ENCODE measurements around the gene RHCG.
"Not testable (repeated sequence)": the region's sequence is repeated elsewhere in the genome, so short reads cannot be mapped to it uniquely, and the experiment has no call there.

The RHCG gene

DNA sequence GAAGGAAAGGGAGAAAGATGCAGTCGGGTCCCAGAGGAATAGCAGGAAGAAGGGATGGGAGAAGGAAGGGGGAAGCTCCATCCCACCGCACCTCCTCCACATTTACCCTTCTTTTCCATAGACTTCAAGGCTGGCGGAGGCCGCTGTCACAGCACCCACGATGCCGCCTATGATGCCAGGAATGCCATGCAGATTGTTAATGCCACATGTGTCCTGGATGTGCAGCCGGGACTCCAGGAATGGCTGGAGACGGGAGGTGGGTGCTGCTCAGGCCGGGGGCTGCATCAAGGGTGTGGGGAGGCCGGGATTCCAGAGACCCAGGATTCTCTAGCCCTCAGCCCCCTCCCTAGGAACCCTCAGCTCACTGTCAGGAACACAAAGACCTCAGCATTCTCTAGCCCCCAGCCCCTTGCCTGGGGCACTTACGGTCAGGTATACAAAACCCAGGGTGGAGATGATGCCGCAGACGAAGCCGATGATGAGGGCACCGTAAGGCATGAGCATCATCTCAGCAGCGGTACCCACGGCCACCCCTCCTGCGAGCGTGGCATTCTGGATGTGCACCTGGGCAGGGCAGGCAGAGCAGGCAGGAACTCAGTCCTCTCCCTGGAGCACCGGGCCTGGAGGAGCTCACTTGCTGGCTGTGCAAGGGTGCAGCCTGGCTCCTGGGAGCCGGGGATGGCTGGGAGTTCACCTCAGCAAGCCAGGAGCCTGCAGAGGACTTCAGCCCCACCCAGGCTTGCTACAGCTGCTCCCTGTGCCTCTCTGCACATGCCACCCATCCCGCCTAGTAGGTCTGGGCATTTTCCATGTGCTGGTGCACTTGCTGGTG is 18.8 kb downstream of the RHCG start:
- H3K36me3 Mint-ChIP-seq: no peaks in the 10 kb centered on the region
- DNase-seq (ENCODE audit: low spot score in 2 of 2) (no peak), ATAC-seq (ENCODE audit: low read depth) (no peak)
- H3K4me1 Mint-ChIP-seq: peaks cover 3% of the 10 kb centered on the region
- H3K4me3 Mint-ChIP-seq: no peak overlapping the region
- H3K9me3 Mint-ChIP-seq: peaks cover 3% of the 10 kb centered on the region
- no peak overlapping the region for H3K27ac Mint-ChIP-seq
- peaks cover 24% of the 10 kb centered on the region for H3K27me3 Mint-ChIP-seq

DNA sequence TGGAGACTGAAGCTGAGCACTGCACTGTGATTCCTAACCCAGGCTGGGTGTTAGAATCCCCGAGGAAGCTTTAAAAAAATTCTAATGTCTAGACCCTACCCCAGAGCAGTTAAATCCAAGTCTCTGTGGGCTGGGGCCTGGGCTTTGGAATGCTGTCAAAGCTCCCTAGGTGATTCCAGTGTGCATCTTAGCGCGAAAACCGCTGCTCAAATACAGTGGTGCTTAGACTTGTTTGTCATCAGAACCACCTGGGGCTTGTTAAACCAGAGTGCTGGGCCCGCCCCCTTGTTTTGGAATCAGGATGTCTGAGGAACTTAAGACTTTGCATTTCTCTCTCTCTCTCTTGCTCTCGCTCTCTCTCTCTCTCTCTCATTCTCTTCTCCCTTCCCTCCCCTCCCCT is 20.7 kb downstream of the RHCG start:
- no peaks in the 10 kb centered on the region for H3K36me3 Mint-ChIP-seq
- H3K4me3 Mint-ChIP-seq: no peak overlapping the region
- DNase-seq (ENCODE audit: low spot score in 2 of 2) (no peak), ATAC-seq (ENCODE audit: low read depth) (no peak)
- peaks cover 3% of the 10 kb centered on the region for H3K9me3 Mint-ChIP-seq
- H3K4me1 Mint-ChIP-seq: peaks cover 3% of the 10 kb centered on the region
- peaks cover 17% of the 10 kb centered on the region for H3K27me3 Mint-ChIP-seq
- H3K27ac Mint-ChIP-seq: no peak overlapping the region

DNA sequence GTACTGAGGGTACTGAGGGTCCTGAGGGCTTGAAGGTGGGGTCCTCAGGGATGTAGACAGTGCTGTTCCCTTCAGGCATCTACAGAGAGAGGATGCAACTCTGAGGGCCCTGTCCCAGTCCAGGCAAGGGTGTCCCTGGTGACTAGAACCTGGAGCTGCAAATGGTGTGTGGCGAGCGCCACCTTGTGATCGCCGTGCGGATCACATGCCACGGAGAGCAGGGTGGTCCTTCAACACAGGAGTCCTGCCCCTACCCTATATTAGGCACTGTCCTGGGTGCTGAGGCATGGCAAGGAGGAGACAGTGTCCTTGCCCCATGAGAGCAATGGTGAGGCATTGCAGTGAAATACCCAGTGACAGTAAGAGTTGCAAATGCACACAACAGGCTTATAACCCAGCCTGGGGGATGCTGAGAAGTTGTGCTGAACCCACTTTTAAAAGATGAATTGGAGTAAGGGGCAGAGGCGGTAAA is 23.6 kb downstream of the RHCG start:
- H3K27ac Mint-ChIP-seq: no peak overlapping the region
- H3K4me1 Mint-ChIP-seq: peaks cover 3% of the 10 kb centered on the region
- no peaks in the 10 kb centered on the region for H3K36me3 Mint-ChIP-seq
- peaks cover 3% of the 10 kb centered on the region for H3K9me3 Mint-ChIP-seq
- ATAC-seq (ENCODE audit: low read depth) (peak; percentile 86), DNase-seq (ENCODE audit: low spot score in 2 of 2) (peak; percentile 65 to 76)
- peaks cover 8% of the 10 kb centered on the region for H3K27me3 Mint-ChIP-seq
- H3K4me3 Mint-ChIP-seq: no peak overlapping the region

DNA sequence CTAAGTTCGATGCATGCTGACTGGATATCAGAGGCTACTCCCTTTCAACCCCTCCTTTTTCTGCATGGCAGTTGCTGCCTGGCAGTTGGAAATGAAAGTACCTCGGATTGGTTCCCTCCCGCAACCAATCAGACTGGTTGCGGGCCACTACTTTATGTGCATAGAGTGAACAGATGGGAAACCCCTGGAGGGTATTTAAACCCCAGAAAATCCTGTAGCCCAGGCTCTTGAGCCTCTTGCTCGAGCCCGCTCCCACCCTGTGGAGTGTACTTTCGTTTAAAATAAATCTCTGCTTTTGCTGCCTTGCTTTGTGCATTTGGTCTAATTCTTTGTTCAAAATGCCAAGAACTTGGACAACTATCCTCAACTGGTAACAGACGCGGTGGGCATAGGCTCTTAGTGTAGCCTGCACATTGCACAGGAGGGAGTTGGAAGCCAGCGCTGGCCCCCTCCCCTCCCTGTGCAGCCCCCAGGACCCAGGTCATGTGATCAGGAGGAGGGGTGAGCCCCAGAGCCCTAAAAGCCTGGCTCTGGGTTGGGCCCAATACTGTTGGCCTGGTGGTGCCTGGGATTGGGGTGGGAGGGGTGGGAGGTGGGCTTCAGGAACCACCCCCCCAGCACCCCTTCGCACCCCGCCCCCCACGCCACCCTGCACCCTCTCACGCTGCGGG is 26.8 kb downstream of the RHCG start:
- DNase-seq (ENCODE audit: low spot score in 2 of 2): no peak
- Mint-ChIP-seq H3K27me3 (peaks cover 8% of the 10 kb centered on the region), H3K4me3 (no peak overlapping the region), H3K36me3 (no peaks in the 10 kb centered on the region), H3K9me3 (no peaks in the 10 kb centered on the region), H3K4me1 (no peaks in the 10 kb centered on the region), H3K27ac (no peak overlapping the region)
- ATAC-seq (ENCODE audit: low read depth): no peak

DNA sequence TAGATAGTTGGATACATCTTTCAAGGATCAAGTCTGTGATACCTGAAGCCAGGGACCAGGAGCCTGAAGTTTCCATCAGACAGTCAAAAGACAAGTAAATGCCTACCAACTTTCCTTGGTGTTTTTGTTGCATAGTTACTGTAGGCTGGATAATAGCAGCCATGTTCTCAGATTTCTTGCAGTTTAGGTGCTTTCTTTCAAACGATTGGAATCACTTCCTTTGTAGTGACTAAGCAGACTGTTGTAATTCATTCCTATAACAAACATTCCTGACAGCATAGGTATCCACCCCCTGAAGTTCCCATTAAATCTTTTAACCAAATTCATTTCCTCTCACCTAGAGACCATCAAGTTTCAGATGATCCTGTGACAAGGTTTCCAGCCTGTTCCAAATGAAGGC is 27.6 kb downstream of the RHCG start:
- H3K4me1 Mint-ChIP-seq; H3K27ac Mint-ChIP-seq; ATAC-seq (ENCODE audit: low read depth); H3K9me3 Mint-ChIP-seq; H3K36me3 Mint-ChIP-seq; H3K27me3 Mint-ChIP-seq; H3K4me3 Mint-ChIP-seq; DNase-seq (ENCODE audit: low spot score in 2 of 2): not testable (repeated sequence)

DNA sequence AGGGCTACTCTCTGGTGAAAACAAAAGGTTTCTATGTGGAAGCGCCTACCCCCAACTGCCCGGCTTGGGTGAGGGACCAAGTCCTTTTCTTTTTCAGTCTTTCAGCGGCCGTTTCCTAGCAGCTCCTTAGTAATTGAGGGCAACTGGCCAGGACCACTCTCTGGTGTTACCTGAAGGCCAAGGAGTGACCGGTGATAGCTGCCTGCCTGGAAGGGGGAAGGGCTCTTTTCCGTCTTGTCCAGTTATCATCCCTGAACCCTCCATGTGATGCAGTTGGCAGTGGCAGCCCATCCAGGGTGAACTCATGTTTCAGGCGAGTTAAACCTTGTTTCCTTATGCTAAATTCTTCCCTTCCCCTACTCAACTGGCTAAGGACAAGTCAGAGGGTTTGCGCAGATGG is 33.3 kb downstream of the RHCG start:
- Mint-ChIP-seq H3K27me3 (peaks cover 14% of the 10 kb centered on the region), H3K27ac (no peak overlapping the region), H3K4me1 (no peaks in the 10 kb centered on the region), H3K36me3 (no peaks in the 10 kb centered on the region), H3K4me3 (no peak overlapping the region), H3K9me3 (no peaks in the 10 kb centered on the region)
- DNase-seq (ENCODE audit: low spot score in 2 of 2) (no peak), ATAC-seq (ENCODE audit: low read depth) (no peak)

DNA sequence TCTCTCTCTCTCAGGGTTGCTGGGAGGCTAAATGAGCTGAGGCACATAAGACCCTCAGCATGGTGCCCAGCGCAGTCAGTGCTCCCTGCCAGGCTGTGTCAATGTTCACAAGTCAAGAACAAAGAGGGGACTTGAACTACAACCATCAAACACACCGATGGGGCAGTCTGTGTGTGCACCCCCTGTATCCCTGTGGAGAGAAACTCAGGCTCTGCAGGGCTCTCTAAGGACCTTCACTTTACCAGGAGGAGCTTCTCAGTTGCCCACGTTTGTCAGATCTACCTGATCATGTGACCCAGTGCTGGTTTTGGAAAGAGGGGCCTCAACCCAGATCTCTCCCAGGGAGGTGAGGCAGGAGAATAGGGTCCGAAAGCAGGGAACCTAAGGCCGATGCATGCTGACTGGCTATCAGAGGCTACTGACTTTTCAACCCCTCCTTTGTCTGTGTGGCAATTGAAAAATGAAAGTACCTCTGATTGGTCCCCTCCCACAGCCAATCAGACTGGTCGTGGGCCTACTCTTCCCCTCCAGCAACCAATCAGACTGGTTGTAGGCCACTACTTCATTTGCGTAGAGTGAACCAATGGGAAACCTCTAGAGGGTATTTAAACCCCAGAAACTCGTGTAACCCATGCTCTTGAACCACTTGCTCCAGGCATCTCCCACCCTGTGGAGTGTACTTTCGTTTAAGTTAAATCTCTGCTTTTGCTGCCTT is 34.0 kb downstream of the RHCG start:
- ATAC-seq (ENCODE audit: low read depth) (no peak), DNase-seq (ENCODE audit: low spot score in 2 of 2) (no peak)
- Mint-ChIP-seq H3K4me3 (no peak overlapping the region), H3K27ac (no peak overlapping the region), H3K9me3 (no peaks in the 10 kb centered on the region), H3K36me3 (no peaks in the 10 kb centered on the region), H3K4me1 (no peaks in the 10 kb centered on the region), H3K27me3 (peaks cover 14% of the 10 kb centered on the region)

DNA sequence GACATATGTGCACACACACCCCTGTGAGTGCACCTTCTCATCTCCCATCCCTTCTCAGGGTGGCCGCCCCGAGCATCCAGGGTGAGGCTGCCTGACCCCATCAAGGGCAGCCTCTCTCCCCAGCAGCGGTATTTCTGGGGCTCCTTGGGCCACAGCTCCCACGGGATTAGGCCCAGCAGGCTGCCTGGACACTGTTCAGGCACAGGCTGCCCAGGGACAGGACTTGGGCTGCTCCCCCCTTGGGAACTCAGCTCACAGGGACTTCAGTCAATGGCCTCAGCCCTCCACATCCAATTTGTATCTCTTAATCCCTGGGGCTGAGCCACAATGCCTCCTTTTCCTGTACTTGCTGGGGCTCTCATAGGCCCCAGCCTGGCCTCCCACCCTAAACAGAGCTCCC is 35.0 kb downstream of the RHCG start:
- H3K9me3 Mint-ChIP-seq: no peaks in the 10 kb centered on the region
- H3K4me1 Mint-ChIP-seq: no peaks in the 10 kb centered on the region
- no peak for ATAC-seq (ENCODE audit: low read depth)
- H3K27me3 Mint-ChIP-seq: peaks cover 14% of the 10 kb centered on the region
- H3K27ac Mint-ChIP-seq: no peak overlapping the region
- no peak for DNase-seq (ENCODE audit: low spot score in 2 of 2)
- H3K36me3 Mint-ChIP-seq: no peaks in the 10 kb centered on the region
- H3K4me3 Mint-ChIP-seq: no peak overlapping the region

DNA sequence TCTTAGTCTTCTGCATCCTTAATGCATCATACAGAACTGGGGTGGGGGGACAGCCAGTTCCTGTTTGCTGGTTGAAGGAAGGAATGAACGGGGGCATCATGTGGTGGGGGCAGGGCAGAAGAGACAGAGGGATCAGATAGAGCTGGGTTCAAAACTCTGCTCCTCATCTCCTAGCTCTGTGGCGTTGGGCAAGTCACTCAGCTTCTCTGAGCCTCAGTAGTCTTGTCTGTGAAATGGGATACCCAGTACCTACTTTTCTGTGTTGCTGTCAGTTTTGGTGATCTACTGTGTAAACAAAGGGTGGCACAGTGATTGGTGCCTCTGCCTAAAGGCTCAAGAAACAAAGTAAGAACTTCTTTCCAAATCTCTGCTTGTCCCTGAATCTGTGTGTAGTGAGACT is 36.3 kb downstream of the RHCG start:
- Mint-ChIP-seq H3K36me3 (no peaks in the 10 kb centered on the region), H3K9me3 (no peaks in the 10 kb centered on the region), H3K4me1 (no peaks in the 10 kb centered on the region), H3K27me3 (peaks cover 14% of the 10 kb centered on the region), H3K4me3 (no peak overlapping the region), H3K27ac (no peak overlapping the region)
- no peak for DNase-seq (ENCODE audit: low spot score in 2 of 2)
- ATAC-seq (ENCODE audit: low read depth): no peak

DNA sequence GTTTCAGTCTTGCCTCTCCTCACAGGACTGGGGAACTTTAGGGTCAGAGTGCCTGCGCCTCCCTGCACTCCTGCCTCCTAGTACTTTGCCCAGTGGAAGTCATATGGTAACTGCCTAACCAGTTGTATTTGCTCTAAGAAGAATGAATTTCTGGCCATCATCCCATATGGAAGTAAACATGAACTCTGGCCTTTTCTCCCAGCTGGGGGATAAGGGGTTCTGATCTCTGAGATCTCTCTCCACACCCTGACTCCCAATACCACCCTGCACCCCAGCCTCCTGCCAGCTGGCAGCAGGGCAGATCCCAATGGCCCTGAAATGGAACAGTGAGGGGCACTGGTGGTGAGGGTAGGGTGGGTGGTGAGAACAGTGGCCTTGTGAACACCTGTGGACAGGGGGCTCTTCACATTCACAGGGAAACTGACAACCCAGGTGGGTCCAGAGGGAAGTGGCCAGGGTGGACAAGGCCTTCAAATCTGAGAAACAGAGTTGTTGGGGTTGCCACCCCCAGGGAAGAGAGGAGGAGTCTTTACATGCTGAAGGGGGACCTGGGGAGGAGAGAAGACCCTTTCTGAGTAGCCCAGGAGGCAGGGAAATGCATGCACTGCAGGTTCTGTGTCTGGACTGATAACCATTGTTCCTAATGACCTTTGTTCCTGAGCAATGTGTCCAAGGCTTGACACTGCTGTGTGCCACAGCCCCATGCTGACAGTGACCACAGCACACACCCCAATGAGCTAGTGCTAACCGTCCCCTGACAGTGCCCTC is 36.9 kb downstream of the RHCG start:
- H3K9me3 Mint-ChIP-seq: no peaks in the 10 kb centered on the region
- H3K27me3 Mint-ChIP-seq: peaks cover 14% of the 10 kb centered on the region
- no peak for ATAC-seq (ENCODE audit: low read depth)
- no peak overlapping the region for H3K4me3 Mint-ChIP-seq
- no peaks in the 10 kb centered on the region for H3K36me3 Mint-ChIP-seq
- no peak for DNase-seq (ENCODE audit: low spot score in 2 of 2)
- H3K27ac Mint-ChIP-seq: no peak overlapping the region
- H3K4me1 Mint-ChIP-seq: no peaks in the 10 kb centered on the region

DNA sequence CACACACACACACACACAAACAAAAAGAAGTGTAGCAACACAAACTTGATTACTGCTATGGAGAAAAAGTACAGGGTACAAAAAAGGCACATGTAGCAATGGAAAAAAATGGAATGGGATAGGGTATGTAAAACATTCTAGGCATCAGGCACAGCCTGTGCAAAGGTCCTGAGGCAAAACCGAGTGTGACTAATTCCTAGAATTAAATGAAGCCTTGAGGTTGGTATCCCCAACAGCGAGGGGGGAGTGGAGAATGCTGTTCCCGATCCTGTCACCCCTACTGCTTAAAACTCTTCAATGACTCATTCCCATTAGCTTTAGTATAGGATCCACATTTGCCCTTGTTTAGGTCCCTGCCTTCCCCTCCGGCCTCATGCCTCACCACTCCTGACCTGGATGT is 37.9 kb downstream of the RHCG start:
- Mint-ChIP-seq H3K9me3 (no peaks in the 10 kb centered on the region), H3K4me3 (no peak overlapping the region), H3K27ac (no peak overlapping the region), H3K36me3 (no peaks in the 10 kb centered on the region), H3K27me3 (peaks cover 15% of the 10 kb centered on the region), H3K4me1 (no peaks in the 10 kb centered on the region)
- ATAC-seq (ENCODE audit: low read depth): no peak
- no peak for DNase-seq (ENCODE audit: low spot score in 2 of 2)

DNA sequence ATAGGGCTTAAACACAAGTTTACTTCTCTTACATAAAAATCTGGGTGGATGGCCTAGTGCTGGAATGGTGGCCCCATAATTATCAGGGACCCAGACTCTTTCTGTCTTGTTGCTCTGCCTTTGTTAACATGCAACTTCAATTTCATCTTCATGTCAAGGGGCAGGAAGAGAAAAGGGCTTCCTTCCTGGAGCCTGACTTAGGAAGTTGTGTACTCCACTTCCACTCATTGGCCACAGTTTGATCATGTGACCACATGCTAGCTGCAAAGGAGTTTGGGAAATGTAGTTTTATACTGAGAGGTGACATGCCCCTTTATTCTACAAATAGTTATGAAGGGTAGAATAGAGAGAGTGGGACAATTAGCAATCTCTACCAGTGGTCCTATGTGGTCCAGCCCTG is 39.3 kb downstream of the RHCG start:
- Mint-ChIP-seq H3K4me1 (no peaks in the 10 kb centered on the region), H3K36me3 (no peaks in the 10 kb centered on the region), H3K27ac (no peak overlapping the region), H3K9me3 (no peaks in the 10 kb centered on the region), H3K4me3 (no peak overlapping the region), H3K27me3 (peaks cover 10% of the 10 kb centered on the region)
- DNase-seq (ENCODE audit: low spot score in 2 of 2): no peak
- ATAC-seq (ENCODE audit: low read depth): no peak

DNA sequence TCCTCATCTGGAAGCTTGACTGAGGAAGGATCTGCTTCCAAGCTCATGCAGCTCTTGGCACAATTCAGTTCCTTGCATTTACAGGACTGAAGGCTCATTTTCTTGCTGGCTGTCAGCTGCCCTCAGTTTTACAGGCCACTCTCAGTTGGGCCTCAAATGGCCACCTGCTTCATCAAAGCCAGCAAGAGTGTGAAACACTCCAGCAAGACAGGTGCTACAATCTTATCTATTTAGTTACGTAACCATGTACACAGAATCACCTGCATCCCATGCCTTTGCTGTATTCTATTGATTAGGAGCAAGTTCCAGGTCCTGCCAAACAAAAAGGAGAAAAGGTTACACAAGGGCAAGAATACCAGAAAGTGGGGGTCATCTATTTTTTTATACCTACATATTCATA is 40.8 kb downstream of the RHCG start:
- no peaks in the 10 kb centered on the region for H3K9me3 Mint-ChIP-seq
- H3K27me3 Mint-ChIP-seq: peaks cover 9% of the 10 kb centered on the region
- no peak overlapping the region for H3K27ac Mint-ChIP-seq
- peaks cover 2% of the 10 kb centered on the region for H3K4me1 Mint-ChIP-seq
- no peaks in the 10 kb centered on the region for H3K36me3 Mint-ChIP-seq
- H3K4me3 Mint-ChIP-seq: no peak overlapping the region
- ATAC-seq (ENCODE audit: low read depth) (no peak), DNase-seq (ENCODE audit: low spot score in 2 of 2) (no peak)
